ENCODE data around the gene BABAM2.
"Not testable (repeated sequence)": the region's sequence is repeated elsewhere in the genome, so short reads cannot be mapped to it uniquely, and the experiment has no call there.

The BABAM2 gene

GRCh38 chr2:27976308-27976707 lies 85.8 kb downstream of the BABAM2 start:
- no peak for DNase-seq (ENCODE audit: low read depth in 2 of 2)

- DNase-seq (ENCODE audit: low read depth in 2 of 2) = peak in 1 of 2 donors; percentile 37
These were observed 87.3 kb downstream of the BABAM2 start for GRCh38 chr2:27977731-27978312.

- not testable (repeated sequence) for DNase-seq (ENCODE audit: low read depth in 2 of 2)
These were observed 88.2 kb downstream of the BABAM2 start for GRCh38 chr2:27978761-27979160.

GRCh38 chr2:27980242-27980641 lies 89.7 kb downstream of the BABAM2 start:
- no peak for DNase-seq (ENCODE audit: low read depth in 2 of 2)

- DNase-seq (ENCODE audit: low read depth in 2 of 2) = no peak
These were observed 93.6 kb downstream of the BABAM2 start for GRCh38 chr2:27984153-27984552.

- no peak for DNase-seq (ENCODE audit: low read depth in 2 of 2)
These were observed 97.8 kb downstream of the BABAM2 start for GRCh38 chr2:27988306-27988705.

GRCh38 chr2:27988718-27989117 lies 98.2 kb downstream of the BABAM2 start:
- DNase-seq (ENCODE audit: low read depth in 2 of 2) = no peak

DNA sequence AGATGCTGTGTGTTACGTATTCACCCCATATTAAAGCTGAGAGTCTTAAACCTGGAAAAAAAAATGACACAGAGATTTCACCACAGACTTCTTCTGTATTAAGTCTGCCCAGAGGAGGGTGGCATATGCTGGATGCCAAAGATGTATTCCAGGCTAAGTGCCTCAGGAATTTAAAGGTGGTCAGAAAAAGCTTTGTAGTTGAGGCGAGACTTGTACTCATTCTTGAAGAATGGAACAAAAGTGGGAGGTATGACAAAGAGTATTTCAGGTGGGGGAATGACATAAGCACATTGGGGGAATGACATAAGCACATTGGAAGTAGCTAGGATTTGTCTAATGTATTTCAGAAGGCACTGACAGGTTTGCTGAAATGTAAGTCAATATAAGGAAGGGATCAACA lies 98.6 kb downstream of the BABAM2 start:
- no peak for DNase-seq (ENCODE audit: low read depth in 2 of 2)

DNA sequence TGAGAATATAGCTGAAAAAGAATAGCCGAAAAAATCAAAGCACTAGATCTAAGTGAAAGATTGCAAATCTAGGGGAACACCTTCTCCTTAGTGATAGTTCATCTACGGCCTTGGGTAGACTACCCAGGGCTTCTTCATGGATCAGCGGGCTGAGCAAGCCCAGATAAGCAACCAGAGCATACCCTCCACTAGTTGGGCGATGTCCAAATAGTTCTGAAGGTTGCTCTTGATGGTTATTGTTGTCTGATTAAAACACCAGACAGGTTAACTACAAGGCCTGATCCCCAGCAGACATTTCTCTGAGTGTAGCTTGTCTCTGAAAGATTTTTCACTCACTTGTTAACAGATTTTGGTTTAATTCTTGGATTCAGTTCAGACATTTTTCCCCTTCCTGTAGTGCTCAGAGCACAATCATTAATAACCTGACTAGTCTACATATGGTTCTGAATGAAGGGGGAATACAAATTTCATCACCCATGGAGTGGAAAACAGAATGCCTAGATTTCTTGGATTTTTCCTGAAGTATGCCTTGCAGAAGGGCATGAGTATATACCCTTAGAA lies 99.6 kb downstream of the BABAM2 start:
- DNase-seq (ENCODE audit: low read depth in 2 of 2) = no peak

DNA sequence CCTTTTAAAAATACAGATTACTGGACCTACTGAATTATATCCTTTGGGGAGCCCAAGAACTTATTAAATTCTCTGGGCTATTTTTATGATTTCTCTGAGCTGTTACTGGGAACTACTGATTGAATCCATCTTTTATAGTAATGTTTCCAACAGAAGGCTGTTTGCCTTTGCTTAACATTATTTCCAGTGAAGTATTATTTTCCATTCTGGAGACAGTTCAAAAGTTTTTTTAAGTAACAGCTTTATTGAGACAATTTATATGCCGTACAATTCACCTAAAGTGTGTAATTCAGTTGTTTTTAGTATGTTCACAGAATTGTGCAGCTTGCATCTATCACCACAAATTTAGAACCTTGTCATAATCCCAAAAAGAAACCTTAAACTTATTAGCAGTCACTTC lies 100.6 kb downstream of the BABAM2 start:
- no peak for DNase-seq (ENCODE audit: low read depth in 2 of 2)

DNA sequence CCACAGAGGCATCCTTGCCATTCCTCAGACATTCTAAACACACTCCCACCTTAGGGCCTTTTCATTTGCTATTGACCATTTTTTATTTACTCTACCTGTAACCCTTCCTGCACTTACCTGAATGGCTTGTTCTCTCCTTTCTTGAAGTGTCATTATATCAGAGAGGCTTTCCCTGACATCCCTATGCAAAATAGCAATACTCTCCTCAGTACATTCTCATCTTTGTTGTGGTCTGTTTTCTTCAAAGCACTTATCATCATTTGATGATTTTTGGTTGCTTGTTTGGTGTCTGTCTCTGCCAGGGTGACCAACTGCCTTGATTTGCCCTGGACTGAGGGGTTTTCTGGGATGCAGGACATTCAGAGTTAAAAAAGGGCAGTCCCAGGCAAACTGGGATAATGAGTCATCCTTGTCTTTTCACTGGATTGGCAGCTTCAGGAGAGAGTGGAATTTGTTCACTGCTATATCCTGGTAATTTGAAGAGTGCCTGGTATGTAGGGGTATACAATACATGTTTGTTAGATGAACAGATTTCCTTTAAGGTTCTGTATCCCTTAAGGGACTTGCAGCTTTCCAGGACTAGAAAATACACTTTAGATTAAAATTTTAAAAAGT lies 102.4 kb downstream of the BABAM2 start:
- DNase-seq (ENCODE audit: low read depth in 2 of 2) = no peak

GRCh38 chr2:27993402-27993787 lies 102.9 kb downstream of the BABAM2 start:
- DNase-seq (ENCODE audit: low read depth in 2 of 2) = no peak

GRCh38 chr2:27993950-27994728 lies 103.6 kb downstream of the BABAM2 start:
- DNase-seq (ENCODE audit: low read depth in 2 of 2) = no peak

DNA sequence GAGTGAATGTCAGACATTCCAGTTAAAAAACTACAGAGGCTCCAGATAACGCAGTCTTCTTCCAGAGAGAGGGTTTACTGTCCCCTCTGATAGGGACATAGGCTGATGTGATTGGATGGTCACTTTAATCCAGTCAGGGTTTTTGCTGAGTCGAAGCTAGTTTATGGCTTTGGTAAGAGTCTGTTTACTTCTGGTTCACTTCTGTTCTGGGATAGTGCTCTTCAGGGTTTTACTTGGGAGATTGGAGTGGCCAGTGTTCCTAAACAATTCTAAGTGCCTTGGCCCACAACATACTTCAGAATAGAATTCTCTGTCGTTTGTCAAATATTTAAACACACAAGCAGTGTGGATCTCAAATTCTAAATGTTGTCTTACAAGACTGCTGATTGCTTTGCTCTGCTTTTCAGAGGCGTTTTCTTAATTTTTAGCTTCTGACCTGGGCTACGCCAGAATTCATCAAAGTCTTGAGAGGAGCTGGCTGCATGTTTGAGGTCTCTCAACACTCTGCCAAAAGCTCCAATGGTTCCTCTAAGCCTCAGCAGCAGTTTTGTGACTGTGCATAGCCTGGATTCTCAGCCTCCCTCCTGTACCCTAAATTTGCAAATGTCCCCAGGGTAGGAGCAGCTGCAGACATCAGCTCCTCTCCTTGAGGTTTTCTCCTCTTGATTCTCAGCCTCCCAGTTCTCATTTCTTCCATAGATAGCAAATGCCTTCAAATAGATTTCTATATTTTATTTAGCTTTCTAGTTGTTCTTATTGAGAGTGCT lies 105.8 kb downstream of the BABAM2 start:
- DNase-seq (ENCODE audit: low read depth in 2 of 2) = no peak

GRCh38 chr2:28000287-28000686 lies 109.8 kb downstream of the BABAM2 start:
- DNase-seq (ENCODE audit: low read depth in 2 of 2) = no peak

GRCh38 chr2:28002181-28002580 lies 111.7 kb downstream of the BABAM2 start:
- no peak for DNase-seq (ENCODE audit: low read depth in 2 of 2)

DNA sequence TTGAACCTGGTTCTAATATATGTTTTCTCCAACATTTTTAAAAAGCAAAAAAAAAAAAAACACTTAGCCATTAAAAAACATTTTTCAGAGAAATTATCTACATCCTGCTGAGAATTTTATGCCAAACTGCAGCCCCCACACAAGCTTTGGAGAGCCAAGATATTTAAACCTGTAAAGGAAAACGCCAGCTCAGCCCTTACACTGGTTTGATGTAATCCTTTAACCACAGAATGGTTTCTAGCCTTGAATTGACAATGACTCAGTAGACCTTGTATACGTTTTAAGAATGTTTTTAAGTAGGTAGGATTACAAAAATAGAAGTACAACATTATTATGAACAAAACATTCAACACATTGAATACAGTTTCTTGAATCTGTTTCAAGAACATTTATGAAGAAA lies 113.6 kb downstream of the BABAM2 start:
- peak in 1 of 2 donors; percentile 4 for DNase-seq (ENCODE audit: low read depth in 2 of 2)

GRCh38 chr2:28009732-28010131 lies 119.2 kb downstream of the BABAM2 start:
- DNase-seq (ENCODE audit: low read depth in 2 of 2) = no peak

GRCh38 chr2:28011322-28011737 lies 120.8 kb downstream of the BABAM2 start:
- DNase-seq (ENCODE audit: low read depth in 2 of 2) = no peak

- DNase-seq (ENCODE audit: low read depth in 2 of 2) = not testable (repeated sequence)
These were observed 127.9 kb downstream of the BABAM2 start for GRCh38 chr2:28018474-28018873.

- not testable (repeated sequence) for DNase-seq (ENCODE audit: low read depth in 2 of 2)
These were observed 129.0 kb downstream of the BABAM2 start for GRCh38 chr2:28019521-28019920.

DNA sequence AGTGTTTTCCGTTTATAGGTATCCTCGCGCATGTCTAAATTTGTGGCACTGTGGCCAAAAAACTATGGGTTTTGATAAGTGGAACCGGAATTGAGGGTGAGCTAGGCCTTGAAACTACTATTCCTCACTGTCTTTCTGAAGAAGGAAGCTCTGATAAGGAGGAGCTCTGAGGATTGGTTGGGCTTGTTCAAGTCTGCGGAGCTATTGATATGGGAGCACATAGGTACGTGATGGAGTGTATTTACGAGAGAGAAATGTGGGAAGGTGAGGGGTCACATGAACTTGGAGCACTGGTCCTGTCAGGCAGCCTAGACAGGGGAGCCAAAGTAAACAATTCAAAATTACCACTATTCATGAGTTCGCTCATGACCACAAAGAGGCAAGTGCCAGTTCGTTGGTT lies 131.4 kb downstream of the BABAM2 start:
- DNase-seq (ENCODE audit: low read depth in 2 of 2) = no peak
